Mesenchymal stem cell (in vitro differentiated cells and primary cell): Measurements from ENCODE around the gene RAMACL.
A peak's percentile ranks its signal among the peaks of the same experiment; 100 is the strongest.

ENCODE experiments used
- DNase-seq: peaks from one replicate; pipeline ENCODE4 v3.0.0-alpha.2; 2013
- H2AFZ ChIP-seq: one replicate; pipeline ENCODE4 v1.6.1; 2013; ENCODE audit warnings: low read depth, mild to moderate bottlenecking, control low read depth, inconsistent platforms, low read length, moderate library complexity
- H2AK5ac ChIP-seq: 2 replicates; pipeline ENCODE4 v1.6.1; 2013; ENCODE audit warnings: low read length, moderate library complexity, mild to moderate bottlenecking, inconsistent platforms; ENCODE audit not compliant: severe bottlenecking
- H2BK120ac ChIP-seq: one replicate; pipeline ENCODE4 v1.6.1; 2013; ENCODE audit warnings: low read depth, mild to moderate bottlenecking, inconsistent platforms, low read length, moderate library complexity
- H2BK12ac ChIP-seq, 2 experiments: one replicate each; pipeline ENCODE4 v1.6.1; 2013; ENCODE audit warnings: inconsistent platforms in 2 of 2, low read length in 2 of 2, mild to moderate bottlenecking in 2 of 2, moderate library complexity in 2 of 2, control low read depth in 1 of 2
- H2BK15ac ChIP-seq: one replicate; pipeline ENCODE4 v1.6.1; 2013; ENCODE audit warnings: mild to moderate bottlenecking, low read depth, inconsistent platforms; ENCODE audit not compliant: poor library complexity, severe bottlenecking
- H2BK5ac ChIP-seq: 2 replicates; pipeline ENCODE4 v1.6.1; 2013; ENCODE audit warnings: low read depth, mild to moderate bottlenecking, low read length, control low read depth, inconsistent platforms; ENCODE audit not compliant: poor library complexity, severe bottlenecking
- H3K14ac ChIP-seq, 2 experiments: one replicate each; pipeline ENCODE4 v1.6.1; 2013; ENCODE audit warnings: inconsistent platforms in 2 of 2, low read length in 2 of 2, control low read depth in 1 of 2, mild to moderate bottlenecking in 1 of 2, moderate library complexity in 1 of 2
- H3K18ac ChIP-seq, 2 experiments: one replicate each; pipeline ENCODE4 v1.6.1; 2013; ENCODE audit warnings: inconsistent platforms in 2 of 2, low read length in 2 of 2, control low read depth in 1 of 2, low read depth in 1 of 2, mild to moderate bottlenecking in 1 of 2
- H3K23ac ChIP-seq, 2 experiments: one replicate each; pipeline ENCODE4 v1.6.1; 2013; ENCODE audit warnings: inconsistent platforms in 2 of 2, low read length in 2 of 2, mild to moderate bottlenecking in 2 of 2, moderate library complexity in 2 of 2, control low read depth in 1 of 2
- H3K27ac ChIP-seq: 2 replicates; pipeline ENCODE4 v1.5.1; 2013; ENCODE audit warnings: mild to moderate bottlenecking, moderate library complexity, low read length, control low read depth, inconsistent platforms; ENCODE audit not compliant: poor library complexity, severe bottlenecking
- H3K27me3 ChIP-seq, 2 experiments: 2 replicates each; pipeline versions ENCODE4 v1.6.1 to v1.7.0; 2013; ENCODE audit warnings: low read length in 2 of 2, mild to moderate bottlenecking in 2 of 2, moderate library complexity in 2 of 2, control low read depth in 1 of 2, inconsistent platforms in 1 of 2; ENCODE audit not compliant: control insufficient read depth in 1 of 2, insufficient read depth in 1 of 2
- H3K36me3 ChIP-seq, 2 experiments: 2 replicates each; pipeline versions ENCODE4 v1.6.1 to v1.7.0; 2013; ENCODE audit warnings: low read length in 2 of 2, control low read depth in 1 of 2, inconsistent platforms in 1 of 2, low read depth in 1 of 2, mild to moderate bottlenecking in 1 of 2; ENCODE audit not compliant: insufficient read depth in 2 of 2, control insufficient read depth in 1 of 2
- H3K4ac ChIP-seq, 2 experiments: one replicate each; pipeline ENCODE4 v1.6.1; 2013; ENCODE audit warnings: inconsistent platforms in 2 of 2, low read length in 2 of 2, mild to moderate bottlenecking in 2 of 2, moderate library complexity in 2 of 2, control low read depth in 1 of 2, low read depth in 1 of 2
- H3K4me1 ChIP-seq: 2 replicates; pipeline ENCODE4 v1.6.1; 2013; ENCODE audit warnings: low read depth, low read length, control low read depth; ENCODE audit not compliant: control insufficient read depth, insufficient read depth
- H3K4me2 ChIP-seq: 2 replicates; pipeline ENCODE4 v1.6.1; 2013; ENCODE audit warnings: low read length, mild to moderate bottlenecking, inconsistent platforms; ENCODE audit not compliant: poor library complexity, severe bottlenecking
- H3K4me3 ChIP-seq, 2 experiments: 2 replicates each; pipeline versions ENCODE4 v1.5.1 to v1.7.0; 2013; ENCODE audit warnings: low read length in 2 of 2, mild to moderate bottlenecking in 2 of 2, control low read depth in 1 of 2, low read depth in 1 of 2; ENCODE audit not compliant: insufficient read depth in 1 of 2
- H3K79me1 ChIP-seq: replicated peaks from 2 replicates; pipeline ENCODE4 v1.6.1; 2013; ENCODE audit warnings: mild to moderate bottlenecking, control low read depth, low read length, inconsistent platforms; ENCODE audit not compliant: poor library complexity, severe bottlenecking
- H3K9ac ChIP-seq: 2 replicates; pipeline ENCODE4 v1.7.0; 2013; ENCODE audit warnings: mild to moderate bottlenecking, low read length, moderate library complexity
- H3K9me3 ChIP-seq: 2 replicates; pipeline ENCODE4 v1.7.0; 2013; ENCODE audit warnings: mild to moderate bottlenecking, low read length; ENCODE audit not compliant: control insufficient read depth
- H4K8ac ChIP-seq: one replicate; pipeline ENCODE4 v1.6.1; 2013; ENCODE audit warnings: inconsistent platforms, mild to moderate bottlenecking, low read length, moderate library complexity
- H4K91ac ChIP-seq: one replicate; pipeline ENCODE4 v1.6.1; 2013; ENCODE audit warnings: mild to moderate bottlenecking, low read length, inconsistent platforms
- WGBS: methylation state at CpG from one replicate; pipeline ENCODE4 v1.1.7; 2013; ENCODE audit warnings: mixed read lengths; 5-methylcytosine and 5-hydroxymethylcytosine counted together

The RAMACL gene

GRCh38 chr6:166542580-166542912 is 43.9 kb downstream of the RAMACL start:
- no peak overlapping the region for H4K8ac ChIP-seq
- H3K9ac ChIP-seq, result no peak overlapping the region
- peaks cover 0 to 5% of the 10 kb centered on the region in 2 experiments for H3K36me3 ChIP-seq
- H2BK5ac ChIP-seq, result no peak overlapping the region
- no peak overlapping the region for H3K14ac ChIP-seq
- H3K4me1 ChIP-seq, result peaks cover 7% of the 10 kb centered on the region
- H3K27ac ChIP-seq, result no peak overlapping the region
- H3K4me3 ChIP-seq, result no peak overlapping the region
- H2BK12ac ChIP-seq, result no peak overlapping the region
- no peak overlapping the region for H2BK15ac ChIP-seq
- no peak overlapping the region for H3K23ac ChIP-seq
- no peak for DNase-seq
- H2AFZ ChIP-seq, result no peak overlapping the region
- no peak overlapping the region for H4K91ac ChIP-seq
- H3K27me3 ChIP-seq, result no peaks in the 10 kb centered on the region
- H3K79me1 ChIP-seq, result no peaks in the 10 kb centered on the region
- no peaks in the 10 kb centered on the region for H3K9me3 ChIP-seq
- no peak overlapping the region for H3K4ac ChIP-seq
- 34% methylated on average over 3 of the region's 4 CpGs for WGBS
- no peak overlapping the region for H3K18ac ChIP-seq
- peak overlapping the region; percentile 39 for H3K4me2 ChIP-seq
- no peak overlapping the region for H2BK120ac ChIP-seq
- H2AK5ac ChIP-seq, result no peak overlapping the region

GRCh38 chr6:166541876-166542579 is 44.5 kb downstream of the RAMACL start:
- H3K79me1 ChIP-seq, result no peaks in the 10 kb centered on the region
- no peak overlapping the region for H3K18ac ChIP-seq
- peaks cover 0 to 5% of the 10 kb centered on the region in 2 experiments for H3K36me3 ChIP-seq
- H2BK12ac ChIP-seq, result peak overlapping the region in 1 of 2 experiments; percentile 21
- H3K4me3 ChIP-seq, result no peak overlapping the region
- H4K91ac ChIP-seq, result no peak overlapping the region
- WGBS, result 87% methylated on average over 11 of the region's 12 CpGs
- no peaks in the 10 kb centered on the region for H3K27me3 ChIP-seq
- H3K9me3 ChIP-seq, result no peaks in the 10 kb centered on the region
- H2AFZ ChIP-seq, result no peak overlapping the region
- peak overlapping the region; percentile 65 for H4K8ac ChIP-seq
- no peak overlapping the region for H3K4me2 ChIP-seq
- H3K4ac ChIP-seq, result no peak overlapping the region
- H2BK120ac ChIP-seq, result no peak overlapping the region
- no peak overlapping the region for H2AK5ac ChIP-seq
- H3K14ac ChIP-seq, result no peak overlapping the region
- H3K9ac ChIP-seq, result no peak overlapping the region
- H3K27ac ChIP-seq, result no peak overlapping the region
- no peak overlapping the region for H3K23ac ChIP-seq
- peaks cover 7% of the 10 kb centered on the region for H3K4me1 ChIP-seq
- DNase-seq, result no peak
- no peak overlapping the region for H2BK15ac ChIP-seq
- H2BK5ac ChIP-seq, result no peak overlapping the region

- H2BK5ac ChIP-seq, result no peak overlapping the region
- 89% methylated on average over 12 of the region's 12 CpGs for WGBS
Observed at GRCh38 chr6:166541366-166541765, 45.1 kb downstream of the RAMACL start.

GRCh38 chr6:166540631-166541331 is 45.7 kb downstream of the RAMACL start:
- Histone ChIP-seq H2BK120ac (no peak overlapping the region), H3K14ac (no peak overlapping the region), H3K27me3 (no peaks in the 10 kb centered on the region), H3K9me3 (no peaks in the 10 kb centered on the region), H2BK12ac (peak overlapping the region in 1 of 2 experiments; percentile 49), H3K4me1 (peaks cover 7% of the 10 kb centered on the region), H4K91ac (no peak overlapping the region), H3K27ac (no peak overlapping the region), H3K4me3 (no peak overlapping the region), H3K4ac (no peak overlapping the region), H3K23ac (no peak overlapping the region), H3K4me2 (no peak overlapping the region), H2BK5ac (no peak overlapping the region), H4K8ac (no peak overlapping the region), H3K18ac (no peak overlapping the region), H3K79me1 (no peaks in the 10 kb centered on the region), H3K9ac (no peak overlapping the region), H2AFZ (no peak overlapping the region), H3K36me3 (peaks cover 0 to 11% of the 10 kb centered on the region in 2 experiments), H2BK15ac (no peak overlapping the region), H2AK5ac (no peak overlapping the region)
- DNase-seq, result no peak
- WGBS, result 82% methylated on average over 18 of the region's 18 CpGs

More at GRCh38 chr6:166541366-166541765, 45.1 kb downstream of the RAMACL start:
- peaks cover 0 to 5% of the 10 kb centered on the region in 2 experiments for H3K36me3 ChIP-seq
- H4K91ac ChIP-seq, result no peak overlapping the region
- H3K9me3 ChIP-seq, result no peaks in the 10 kb centered on the region
- no peak overlapping the region for H2BK12ac ChIP-seq
- no peak overlapping the region for H3K14ac ChIP-seq
- no peak overlapping the region for H2BK15ac ChIP-seq
- no peak overlapping the region for H2AFZ ChIP-seq
- H3K4me1 ChIP-seq, result peaks cover 7% of the 10 kb centered on the region
- H3K27me3 ChIP-seq, result no peaks in the 10 kb centered on the region
- no peak overlapping the region for H3K4ac ChIP-seq
- no peak overlapping the region for H2AK5ac ChIP-seq
- no peaks in the 10 kb centered on the region for H3K79me1 ChIP-seq
- H4K8ac ChIP-seq, result no peak overlapping the region
- no peak overlapping the region for H2BK120ac ChIP-seq
- H3K23ac ChIP-seq, result no peak overlapping the region
- no peak overlapping the region for H3K9ac ChIP-seq
- no peak overlapping the region for H3K4me2 ChIP-seq
- DNase-seq, result no peak
- H3K4me3 ChIP-seq, result no peak overlapping the region
- H3K27ac ChIP-seq, result no peak overlapping the region
- H3K18ac ChIP-seq, result no peak overlapping the region
